Skeletal muscle tissue (tissue), 2 donors: ENCODE results near the gene CSTF3. TPM values are rescaled to one million over a fixed set of nuclear protein-coding genes. Genes with fewer than 3 reads are reported as not detected.

Experiments used
- small RNA-seq: library from RNA; depleted of rRNA; stranded (forward); fragments of <200 nt; gene quantifications from one replicate; pipeline ENCODE3, GENCODE V24; 2014
- total RNA-seq: library from RNA; depleted of rRNA; stranded (reverse); fragments of >200 nt; gene quantifications from one replicate; pipeline ENCODE4 v1.2.3, GENCODE V29; 2014

CSTF3 gene
- total RNA-seq, 1 donor from 2014 or later, result 50.6 TPM

Small RNA genes lying within 50 kb of the gene (small RNA-seq; reads per million reads assigned to genes)
- not detected for gene RF00019

Other genes with a start within 250 kb of the CSTF3 start
- gene DEPDC7, start 145.6 kb downstream of the CSTF3 start, total RNA-seq, result 9.9 TPM
- gene TCP11L1, start 121.9 kb downstream of the CSTF3 start, total RNA-seq, result 11.5 TPM
- 478 TPM for gene HIPK3, start 95.9 kb upstream of the CSTF3 start, total RNA-seq
- 0.52 TPM for gene KIAA1549L, start 214.6 kb upstream of the CSTF3 start, total RNA-seq